Transverse colon (tissue), 4 donors: ENCODE measurements around the gene MOV10L1. TPM values are rescaled to one million over a fixed set of nuclear protein-coding genes. Genes with fewer than 3 reads are reported as not detected.
A peak's percentile ranks its signal among the peaks of the same experiment; 100 is the strongest.

Experiments used
- DNase-seq: peaks from one replicate; pipeline ENCODE4 v3.0.0-alpha.2; 2019
- H3K27ac ChIP-seq, 4 donors: fragments of 200-600 bp; sonication (generic); 2 replicates each; pipeline ENCODE4 v1.5.1; 2016 to 2018; ENCODE audit warnings: inconsistent platforms in 4 of 4
- H3K27me3 ChIP-seq: fragments of 200-600 bp; sonication (generic); 2 replicates; pipeline ENCODE4 v1.5.1; 2017; ENCODE audit warnings: inconsistent platforms
- H3K36me3 ChIP-seq, 4 donors: fragments of 200-600 bp; sonication (generic); 2 replicates each; pipeline ENCODE4 v1.5.1; 2017 to 2019; ENCODE audit warnings: inconsistent platforms in 4 of 4
- H3K4me1 ChIP-seq, 4 donors: fragments of 200-600 bp; sonication (generic); 2 replicates each; pipeline ENCODE4 v1.5.1; 2017 to 2020; ENCODE audit warnings: inconsistent platforms in 4 of 4
- H3K4me3 ChIP-seq, 4 donors: fragments of 200-600 bp; sonication (generic); 1 replicate in 1 of 4; 2 replicates in 3 of 4; pipeline versions ENCODE4 v1.5.1 to v1.6.1; 2017 to 2019; ENCODE audit warnings: inconsistent platforms in 4 of 4
- H3K9me3 ChIP-seq, 2 donors: fragments of 200-600 bp; sonication (generic); 2 replicates each; pipeline ENCODE4 v1.5.1; 2017 to 2019; ENCODE audit warnings: inconsistent platforms in 2 of 2
- CTCF ChIP-seq, 5 experiments: fragments of 200-600 bp in 3 of 5; fragments of 450-650 bp in 2 of 5; sonication (generic) in 3 of 5; IDR thresholded peaks; 1 replicate in 2 of 5; 2 replicates in 3 of 5; pipeline ENCODE4 v1.5.1; 2016 to 2017; ENCODE audit warnings: antibody characterized with exemption in 5 of 5, inconsistent platforms in 3 of 5, mild to moderate bottlenecking in 2 of 5, moderate library complexity in 1 of 5
- EP300 ChIP-seq: sonication (generic); formaldehyde crosslinking; IDR thresholded peaks from one replicate; pipeline ENCODE4 v1.6.1; 2017; ENCODE audit warnings: antibody characterized with exemption, low read depth
- POLR2A ChIP-seq: fragments of 450-650 bp; IDR thresholded peaks from one replicate; pipeline ENCODE4 v1.6.1; 2016; ENCODE audit warnings: antibody characterized with exemption, mild to moderate bottlenecking, moderate library complexity
- POLR2AphosphoS5 ChIP-seq, 3 donors: sonication (generic); formaldehyde crosslinking; IDR thresholded peaks; one replicate each; pipeline ENCODE4 v1.6.1; 2016; ENCODE audit warnings: antibody characterized with exemption in 3 of 3
- WGBS, 2 donors: methylation state at CpG; one replicate each; pipeline ENCODE4 v1.1.5; 2018; ENCODE audit warnings: low coverage in 1 of 2; 5-methylcytosine and 5-hydroxymethylcytosine counted together
- in situ Hi-C, 4 donors: fragments of 200-750 bp; cut with MboI; loops; one replicate each; pipeline versions ENCODE4 v1.15.0 to v1.15.1; 2017; ENCODE audit warnings: low sequenced_read_pairs in 3 of 4, low pct_ligation_motif_present in 1 of 4, low pct_unique_long_range_greater_than_20kb in 1 of 4
- intact Hi-C: fragments of 100-400 bp; cut with DNase I; formaldehyde crosslinking; loops from one replicate; pipeline ENCODE4 v1.15.1; 2023; ENCODE audit warnings: low total_unique reads
- total RNA-seq, 4 donors: library from RNA; depleted of rRNA; stranded (reverse); fragments of >200 nt; gene quantifications; one replicate each; pipeline ENCODE4 v1.1.0, GENCODE V29; 2016

MOV10L1 gene
- total RNA-seq, 4 donors from 2014 or later = 0.20 to 0.48 (median 0.41) TPM; not detected in 1

GRCh38 chr22:50117168-50117762, 27.5 kb downstream of the MOV10L1 start:
- Histone ChIP-seq H3K4me3 (no peak overlapping the region), H3K9me3 (no peaks in the 10 kb centered on the region), H3K27me3 (peaks cover 4% of the 10 kb centered on the region), H3K36me3 (no peaks in the 10 kb centered on the region), H3K27ac (no peak overlapping the region), H3K4me1 (peaks cover 0 to 18% (median 0%) of the 10 kb centered on the region in 4 donors)
- in situ Hi-C loops = no loop called here
- no peak for TF ChIP-seq EP300
- TF ChIP-seq POLR2AphosphoS5 (IDR thresholded peaks at IDR 0.05) = no peak
- no peak for TF ChIP-seq POLR2A
- TF ChIP-seq CTCF (IDR thresholded peaks at IDR 0.05) = no peak
- intact Hi-C loops = no loop called here
- 87 to 99% methylated on average over 11 to 19 of the region's 19 CpGs for WGBS, 2 donors
- no peak for DNase-seq

GRCh38 chr22:50118129-50118528, 28.3 kb downstream of the MOV10L1 start:
- Histone ChIP-seq H3K4me1 (peaks cover 0 to 18% (median 0%) of the 10 kb centered on the region in 4 donors), H3K4me3 (no peak overlapping the region), H3K27me3 (peaks cover 4% of the 10 kb centered on the region), H3K36me3 (no peaks in the 10 kb centered on the region), H3K9me3 (no peaks in the 10 kb centered on the region), H3K27ac (no peak overlapping the region)
- 60 to 78% methylated on average over 1 to 3 of the region's 3 CpGs for WGBS, 2 donors
- DNase-seq = no peak
- in situ Hi-C loops (no loop called here), intact Hi-C loops (no loop called here)
- TF ChIP-seq CTCF (IDR thresholded peaks at IDR 0.05) (no peak), POLR2AphosphoS5 (IDR thresholded peaks at IDR 0.05) (no peak), EP300 (no peak), POLR2A (no peak)

GRCh38 chr22:50118557-50119168, 28.9 kb downstream of the MOV10L1 start:
- H3K36me3 ChIP-seq = no peaks in the 10 kb centered on the region
- peaks cover 4% of the 10 kb centered on the region for H3K27me3 ChIP-seq
- peaks cover 0 to 18% (median 0%) of the 10 kb centered on the region in 4 donors for H3K4me1 ChIP-seq
- H3K9me3 ChIP-seq = peaks cover 0 to 2% of the 10 kb centered on the region in 2 donors
- intact Hi-C loops (no loop called here), in situ Hi-C loops (no loop called here)
- DNase-seq = peak; percentile 15
- no peak overlapping the region for H3K27ac ChIP-seq
- H3K4me3 ChIP-seq = no peak overlapping the region
- TF ChIP-seq POLR2AphosphoS5 (IDR thresholded peaks at IDR 0.05) (peak in 1 of 3 donors; percentile 18), POLR2A (no peak)
- 27 to 35% methylated on average over 2 to 10 of the region's 10 CpGs for WGBS, 2 donors

- peak overlapping the region in 1 of 4 donors; percentile 23 for H3K27ac ChIP-seq
- H3K27me3 ChIP-seq = peaks cover 4% of the 10 kb centered on the region
- intact Hi-C loops = no loop called here
- H3K36me3 ChIP-seq = no peaks in the 10 kb centered on the region
- TF ChIP-seq POLR2A = no peak
- in situ Hi-C loops = no loop called here
- DNase-seq = no peak
- H3K9me3 ChIP-seq = peaks cover 0 to 2% of the 10 kb centered on the region in 2 donors
- H3K4me3 ChIP-seq = no peak overlapping the region
- 50 to 77% methylated on average over 1 to 14 of the region's 14 CpGs for WGBS, 2 donors
- H3K4me1 ChIP-seq = peaks cover 0 to 18% (median 0%) of the 10 kb centered on the region in 4 donors
Observed at GRCh38 chr22:50119169-50119767, 29.5 kb downstream of the MOV10L1 start.

GRCh38 chr22:50119768-50120251, 30.0 kb downstream of the MOV10L1 start:
- Histone ChIP-seq H3K27ac (peak overlapping the region in 1 of 4 donors; percentile 23), H3K4me1 (peaks cover 0 to 16% (median 0%) of the 10 kb centered on the region in 4 donors), H3K27me3 (peaks cover 4% of the 10 kb centered on the region), H3K4me3 (no peak overlapping the region), H3K9me3 (peaks cover 0 to 2% of the 10 kb centered on the region in 2 donors), H3K36me3 (no peaks in the 10 kb centered on the region)
- in situ Hi-C loops (no loop called here), intact Hi-C loops (no loop called here)
- TF ChIP-seq POLR2A = no peak
- TF ChIP-seq EP300 = no peak
- TF ChIP-seq CTCF (IDR thresholded peaks at IDR 0.05) = no peak
- TF ChIP-seq POLR2AphosphoS5 (IDR thresholded peaks at IDR 0.05) = no peak
- WGBS, 2 donors = 49 to 50% methylated on average over 4 to 6 of the region's 6 CpGs
- DNase-seq = no peak
